ENCODE data around the gene UBA5.

The UBA5 gene

GRCh38 chr3:132654190-132654589, 5.9 kb upstream of the UBA5 start:
- no peak for DNase-seq (ENCODE audit: low spot score)

GRCh38 chr3:132654721-132655120, 5.4 kb upstream of the UBA5 start:
- no peak for DNase-seq (ENCODE audit: low spot score)

- DNase-seq (ENCODE audit: low spot score), result no peak
Measured at GRCh38 chr3:132655471-132655870, 4.7 kb upstream of the UBA5 start.

- no peak for DNase-seq (ENCODE audit: low spot score)
Measured at GRCh38 chr3:132657869-132658747, 2.0 kb upstream of the UBA5 start.

GRCh38 chr3:132659000-132659364, 1.1 kb upstream of the UBA5 start:
- peak; percentile 41 for DNase-seq (ENCODE audit: low spot score)

- peak; percentile 48 for DNase-seq (ENCODE audit: low spot score)
Measured at GRCh38 chr3:132659365-132660051, 621 bp upstream of the UBA5 start, which contains the start of gene ACAD11. Gene ACAD11 (minus strand): TSS chr3:132659809. CDS start chr3:132659751, 58 bp downstream.

GRCh38 chr3:132660811-132661070, 612 bp downstream of the UBA5 start:
- peak; percentile 12 for DNase-seq (ENCODE audit: low spot score)

GRCh38 chr3:132661101-132661500, 972 bp downstream of the UBA5 start:
- no peak for DNase-seq (ENCODE audit: low spot score)

- no peak for DNase-seq (ENCODE audit: low spot score)
Measured at GRCh38 chr3:132662212-132662611, 2.1 kb downstream of the UBA5 start.

- DNase-seq (ENCODE audit: low spot score), result no peak
Measured at GRCh38 chr3:132665230-132665745, 5.2 kb downstream of the UBA5 start.

GRCh38 chr3:132669256-132669777, 9.2 kb downstream of the UBA5 start:
- no peak for DNase-seq (ENCODE audit: low spot score)

- no peak for DNase-seq (ENCODE audit: low spot score)
Measured at GRCh38 chr3:132675408-132675807, 15.3 kb downstream of the UBA5 start.

- no peak for DNase-seq (ENCODE audit: low spot score)
Measured at GRCh38 chr3:132679911-132680310, 19.8 kb downstream of the UBA5 start.

- no peak for DNase-seq (ENCODE audit: low spot score)
Measured at GRCh38 chr3:132681421-132681820, 21.3 kb downstream of the UBA5 start.

GRCh38 chr3:132682201-132682600, 22.1 kb downstream of the UBA5 start:
- no peak for DNase-seq (ENCODE audit: low spot score)

- DNase-seq (ENCODE audit: low spot score), result no peak
Measured at GRCh38 chr3:132690040-132690439, 29.9 kb downstream of the UBA5 start.

- no peak for DNase-seq (ENCODE audit: low spot score)
Measured at GRCh38 chr3:132694991-132695390, 34.9 kb downstream of the UBA5 start.

- no peak for DNase-seq (ENCODE audit: low spot score)
Measured at GRCh38 chr3:132695422-132695821, 35.3 kb downstream of the UBA5 start.

GRCh38 chr3:132703733-132704132, 43.6 kb downstream of the UBA5 start:
- DNase-seq (ENCODE audit: low spot score), result no peak

- peak; percentile 29 for DNase-seq (ENCODE audit: low spot score)
Measured at GRCh38 chr3:132709761-132710160, 49.6 kb downstream of the UBA5 start.

- no peak for DNase-seq (ENCODE audit: low spot score)
Measured at GRCh38 chr3:132710311-132710710, 50.2 kb downstream of the UBA5 start.

GRCh38 chr3:132713977-132714727, 54.0 kb downstream of the UBA5 start:
- DNase-seq (ENCODE audit: low spot score), result no peak
